Suprapubic skin (tissue), 4 donors: ENCODE results near the gene NPBWR2.

ENCODE experiments used
- EP300 ChIP-seq: sonication (generic); formaldehyde crosslinking; IDR thresholded peaks from one replicate; pipeline ENCODE4 v1.6.1; 2017; ENCODE audit warnings: antibody characterized with exemption
- POLR2A ChIP-seq, 2 donors: fragments of 450-650 bp; IDR thresholded peaks; one replicate each; pipeline ENCODE4 v1.6.1; 2017; ENCODE audit warnings: antibody characterized with exemption in 2 of 2, mild to moderate bottlenecking in 2 of 2, moderate library complexity in 2 of 2
- POLR2AphosphoS5 ChIP-seq, 3 donors: sonication (generic); formaldehyde crosslinking; IDR thresholded peaks; one replicate each; pipeline ENCODE4 v1.6.1; 2017; ENCODE audit warnings: antibody characterized with exemption in 3 of 3
- TF ChIP-seq, protein P1 (sequence below), 2 donors: fragments of 200-600 bp in 1 of 2; fragments of 450-650 bp in 1 of 2; sonication (generic) in 1 of 2; IDR thresholded peaks; one replicate each; pipeline ENCODE4 v1.5.1; 2016 to 2019; ENCODE audit warnings: antibody characterized with exemption in 2 of 2, mild to moderate bottlenecking in 1 of 2, moderate library complexity in 1 of 2

DNA sequence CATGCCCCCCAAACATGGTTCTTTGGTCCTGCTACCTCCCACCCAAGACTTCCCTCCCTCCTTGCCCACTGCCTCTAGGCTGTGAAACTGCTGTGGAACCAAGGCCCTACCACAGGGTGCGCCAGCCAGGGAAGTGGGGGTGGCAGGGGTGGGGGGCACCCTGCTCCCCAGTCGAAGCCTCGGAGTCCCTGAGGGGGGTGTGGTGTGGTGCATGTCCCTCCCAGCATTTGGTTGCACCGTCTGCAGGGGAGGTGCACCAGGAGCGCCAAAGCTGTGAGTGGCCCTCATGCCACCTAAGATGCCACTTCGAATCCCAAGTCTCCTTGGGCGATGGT is 29.9 kb downstream of the NPBWR2 start:
- TF ChIP-seq, protein P1, sequence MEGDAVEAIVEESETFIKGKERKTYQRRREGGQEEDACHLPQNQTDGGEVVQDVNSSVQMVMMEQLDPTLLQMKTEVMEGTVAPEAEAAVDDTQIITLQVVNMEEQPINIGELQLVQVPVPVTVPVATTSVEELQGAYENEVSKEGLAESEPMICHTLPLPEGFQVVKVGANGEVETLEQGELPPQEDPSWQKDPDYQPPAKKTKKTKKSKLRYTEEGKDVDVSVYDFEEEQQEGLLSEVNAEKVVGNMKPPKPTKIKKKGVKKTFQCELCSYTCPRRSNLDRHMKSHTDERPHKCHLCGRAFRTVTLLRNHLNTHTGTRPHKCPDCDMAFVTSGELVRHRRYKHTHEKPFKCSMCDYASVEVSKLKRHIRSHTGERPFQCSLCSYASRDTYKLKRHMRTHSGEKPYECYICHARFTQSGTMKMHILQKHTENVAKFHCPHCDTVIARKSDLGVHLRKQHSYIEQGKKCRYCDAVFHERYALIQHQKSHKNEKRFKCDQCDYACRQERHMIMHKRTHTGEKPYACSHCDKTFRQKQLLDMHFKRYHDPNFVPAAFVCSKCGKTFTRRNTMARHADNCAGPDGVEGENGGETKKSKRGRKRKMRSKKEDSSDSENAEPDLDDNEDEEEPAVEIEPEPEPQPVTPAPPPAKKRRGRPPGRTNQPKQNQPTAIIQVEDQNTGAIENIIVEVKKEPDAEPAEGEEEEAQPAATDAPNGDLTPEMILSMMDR (IDR thresholded peaks at IDR 0.05) = no peak
- TF ChIP-seq EP300 = no peak
- TF ChIP-seq POLR2AphosphoS5 (IDR thresholded peaks at IDR 0.05) = no peak
- TF ChIP-seq POLR2A (IDR thresholded peaks at IDR 0.05) = no peak
